ENCODE data around the gene TRMT10C.

GRCh38 chr3:101611023-101611422, 49.4 kb downstream of the TRMT10C start:
- TF ChIP-seq CTCF (IDR thresholded peaks at IDR 0.05; ENCODE audit: low read depth, low read length) (no peak), EZH2phosphoT487 (IDR thresholded peaks at IDR 0.05; ENCODE audit: low read depth) (no peak)

Measured in OCI-LY3 (cell line).